Hepatocyte (in vitro differentiated cells): ENCODE results near the gene ACOT8. TPM values are rescaled to one million over a fixed set of nuclear protein-coding genes. Genes with fewer than 3 reads are reported as not detected.

Experiments
- DNase-seq: peaks from one replicate; pipeline ENCODE4 v3.0.0-alpha.2; 2016; ENCODE audit warnings: low spot score
- H2AFZ ChIP-seq: fragments of 200-600 bp; sonication (generic); 2 replicates; pipeline ENCODE4 v1.6.0; 2016; ENCODE audit warnings: antibody characterized with exemption, mild to moderate bottlenecking
- H3K27ac ChIP-seq: fragments of 200-600 bp; sonication (generic); 2 replicates; pipeline ENCODE4 v1.5.1; 2016; ENCODE audit warnings: mild to moderate bottlenecking
- H3K27me3 ChIP-seq: fragments of 200-600 bp; sonication (generic); 2 replicates; pipeline ENCODE4 v1.6.1; 2016
- H3K36me3 ChIP-seq: fragments of 200-600 bp; sonication (generic); replicated peaks from 2 replicates; pipeline ENCODE4 v1.5.1; 2016; ENCODE audit warnings: low read depth; ENCODE audit not compliant: insufficient read depth
- H3K4me1 ChIP-seq: fragments of 200-600 bp; sonication (generic); 2 replicates; pipeline ENCODE4 v1.5.1; 2016; ENCODE audit warnings: mild to moderate bottlenecking, moderate library complexity; ENCODE audit not compliant: insufficient read depth
- H3K4me2 ChIP-seq: fragments of 200-600 bp; sonication (generic); 2 replicates; pipeline ENCODE4 v1.6.0; 2016
- H3K4me3 ChIP-seq: fragments of 200-600 bp; sonication (generic); 2 replicates; pipeline ENCODE4 v1.5.1; 2016; ENCODE audit warnings: mild to moderate bottlenecking
- H3K79me2 ChIP-seq: fragments of 200-600 bp; sonication (generic); 2 replicates; pipeline ENCODE4 v1.6.0; 2017; ENCODE audit warnings: mild to moderate bottlenecking
- H3K9me2 ChIP-seq: fragments of 200-600 bp; sonication (generic); replicated peaks from 2 replicates; pipeline ENCODE4 v1.6.0; 2017; ENCODE audit warnings: mild to moderate bottlenecking; ENCODE audit not compliant: insufficient read depth
- H3K9me3 ChIP-seq: fragments of 200-600 bp; sonication (generic); 2 replicates; pipeline ENCODE4 v1.5.1; 2016; ENCODE audit warnings: low read depth, mild to moderate bottlenecking
- H4K20me1 ChIP-seq: fragments of 200-600 bp; sonication (generic); 2 replicates; pipeline ENCODE4 v1.6.0; 2016; ENCODE audit warnings: mild to moderate bottlenecking; ENCODE audit not compliant: insufficient read depth, poor library complexity, severe bottlenecking
- CTCF ChIP-seq: fragments of 200-600 bp; sonication (generic); IDR thresholded peaks from 2 replicates; pipeline ENCODE4 v1.5.1; 2016; ENCODE audit warnings: antibody characterized with exemption, mild to moderate bottlenecking; ENCODE audit not compliant: poor library complexity
- EZH2 ChIP-seq: fragments of 200-600 bp; sonication (generic); IDR thresholded peaks from 2 replicates; pipeline ENCODE4 v1.6.1; 2016; ENCODE audit warnings: antibody characterized with exemption, mild to moderate bottlenecking, borderline replicate concordance
- EZH2phosphoT487 ChIP-seq: fragments of 200-600 bp; sonication (generic); IDR thresholded peaks from one replicate; pipeline ENCODE4 v1.6.1; 2018; ENCODE audit warnings: antibody characterized with exemption, mild to moderate bottlenecking, low read depth, moderate library complexity; ENCODE audit not compliant: unreplicated experiment, severe bottlenecking
- WGBS: methylation state at CpG from one replicate; pipeline ENCODE4 v1.1.6; 2016; ENCODE audit warnings: low lambda C conversion rate; ENCODE audit errors: missing lambda C conversion rate; 5-methylcytosine and 5-hydroxymethylcytosine counted together
- polyA plus RNA-seq: library from polyadenylated mRNA; unstranded; fragments of >200 nt; fragmentation: Nextera tagmentation; extraction: Ambion mirVana; gene quantifications from 2 replicates; pipeline ENCODE4 v1.2.1, GENCODE V29; 2016
- total RNA-seq: library from RNA; depleted of rRNA; stranded (reverse); fragments of >200 nt; gene quantifications from 2 replicates; pipeline ENCODE4 v1.2.3, GENCODE V29; 2014

ACOT8 gene
- total and polyA plus RNA-seq, 2 experiments from 2014 or later: 40.6 to 44.0 TPM

DNA sequence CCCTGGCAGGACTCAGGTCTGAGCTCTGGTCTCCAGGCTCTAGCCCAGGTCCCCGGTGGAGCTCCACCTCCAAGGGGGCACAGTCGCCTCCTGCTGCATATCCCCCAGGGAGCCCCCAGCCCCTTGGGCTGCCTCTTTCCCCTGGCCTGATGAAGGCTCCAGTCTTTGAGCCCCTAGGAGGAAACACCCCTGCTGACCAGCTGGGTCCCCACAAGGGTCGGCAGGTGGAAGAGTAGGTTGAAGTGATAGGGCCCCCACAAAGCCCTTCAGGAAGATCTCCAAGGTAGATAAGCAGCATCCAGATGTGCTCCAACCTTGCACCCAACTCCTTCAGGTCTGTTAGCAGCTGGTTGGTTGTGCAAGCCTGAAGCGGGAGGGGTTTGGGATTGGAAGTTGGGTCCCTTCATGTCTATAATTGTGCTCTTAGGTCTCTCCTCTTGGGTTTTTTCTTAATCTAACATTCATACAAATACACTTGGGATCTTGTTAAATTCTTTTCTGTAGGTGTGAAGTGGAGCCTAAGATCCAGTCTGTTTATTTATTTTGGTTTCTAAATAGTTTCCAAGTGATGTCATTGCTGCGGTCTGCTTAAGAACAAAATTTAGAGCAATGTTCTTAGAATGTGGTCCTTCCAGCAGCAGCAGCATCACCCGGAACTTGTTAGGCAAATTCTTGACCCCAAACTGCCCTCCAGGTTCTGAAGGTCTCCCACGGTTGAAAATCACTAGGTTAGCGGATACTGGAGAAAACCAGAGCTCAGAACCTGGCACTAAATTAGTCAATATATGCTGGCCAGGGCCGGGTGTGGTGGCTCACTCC, 39.6 kb downstream of the ACOT8 start:
- Histone ChIP-seq H3K79me2 (peaks cover 19% of the 10 kb centered on the region), H3K9me2 (no peaks in the 10 kb centered on the region), H3K36me3 (no peaks in the 10 kb centered on the region), H3K27ac (peak overlapping the region; percentile 25), H3K4me1 (no peaks in the 10 kb centered on the region), H3K9me3 (no peaks in the 10 kb centered on the region), H3K4me2 (no peak overlapping the region), H3K27me3 (no peaks in the 10 kb centered on the region), H2AFZ (no peak overlapping the region), H4K20me1 (no peaks in the 10 kb centered on the region), H3K4me3 (no peak overlapping the region)
- 68% methylated on average over 9 of the region's 9 CpGs for WGBS
- TF ChIP-seq CTCF (no peak), EZH2phosphoT487 (no peak), EZH2 (no peak)
- DNase-seq: no peak

GRCh38 chr20:45816951-45817350, 40.2 kb downstream of the ACOT8 start:
- TF ChIP-seq CTCF (no peak), EZH2 (no peak), EZH2phosphoT487 (no peak)
- H2AFZ ChIP-seq: no peak overlapping the region
- DNase-seq: no peak
- H3K4me1 ChIP-seq: no peaks in the 10 kb centered on the region
- no peak overlapping the region for H3K4me2 ChIP-seq
- no peaks in the 10 kb centered on the region for H4K20me1 ChIP-seq
- H3K27me3 ChIP-seq: no peaks in the 10 kb centered on the region
- H3K27ac ChIP-seq: no peak overlapping the region
- H3K79me2 ChIP-seq: peaks cover 20% of the 10 kb centered on the region
- no peaks in the 10 kb centered on the region for H3K9me3 ChIP-seq
- H3K9me2 ChIP-seq: no peaks in the 10 kb centered on the region
- no peak overlapping the region for H3K4me3 ChIP-seq
- 89% methylated on average over 3 of the region's 3 CpGs for WGBS
- no peaks in the 10 kb centered on the region for H3K36me3 ChIP-seq

GRCh38 chr20:45814314-45814713, 42.9 kb downstream of the ACOT8 start:
- Histone ChIP-seq H3K27me3 (no peaks in the 10 kb centered on the region), H3K79me2 (peaks cover 20% of the 10 kb centered on the region), H3K4me3 (no peak overlapping the region), H3K27ac (no peak overlapping the region), H3K4me2 (peak overlapping the region; percentile 82), H3K9me3 (no peaks in the 10 kb centered on the region), H3K36me3 (no peaks in the 10 kb centered on the region), H3K9me2 (no peaks in the 10 kb centered on the region), H2AFZ (no peak overlapping the region), H4K20me1 (no peaks in the 10 kb centered on the region), H3K4me1 (no peaks in the 10 kb centered on the region)
- 76% methylated on average over 3 of the region's 3 CpGs for WGBS
- DNase-seq: peak; percentile 27
- TF ChIP-seq EZH2 (no peak), EZH2phosphoT487 (no peak), CTCF (no peak)
